Measurements from ENCODE around the gene RAD51.

DNA sequence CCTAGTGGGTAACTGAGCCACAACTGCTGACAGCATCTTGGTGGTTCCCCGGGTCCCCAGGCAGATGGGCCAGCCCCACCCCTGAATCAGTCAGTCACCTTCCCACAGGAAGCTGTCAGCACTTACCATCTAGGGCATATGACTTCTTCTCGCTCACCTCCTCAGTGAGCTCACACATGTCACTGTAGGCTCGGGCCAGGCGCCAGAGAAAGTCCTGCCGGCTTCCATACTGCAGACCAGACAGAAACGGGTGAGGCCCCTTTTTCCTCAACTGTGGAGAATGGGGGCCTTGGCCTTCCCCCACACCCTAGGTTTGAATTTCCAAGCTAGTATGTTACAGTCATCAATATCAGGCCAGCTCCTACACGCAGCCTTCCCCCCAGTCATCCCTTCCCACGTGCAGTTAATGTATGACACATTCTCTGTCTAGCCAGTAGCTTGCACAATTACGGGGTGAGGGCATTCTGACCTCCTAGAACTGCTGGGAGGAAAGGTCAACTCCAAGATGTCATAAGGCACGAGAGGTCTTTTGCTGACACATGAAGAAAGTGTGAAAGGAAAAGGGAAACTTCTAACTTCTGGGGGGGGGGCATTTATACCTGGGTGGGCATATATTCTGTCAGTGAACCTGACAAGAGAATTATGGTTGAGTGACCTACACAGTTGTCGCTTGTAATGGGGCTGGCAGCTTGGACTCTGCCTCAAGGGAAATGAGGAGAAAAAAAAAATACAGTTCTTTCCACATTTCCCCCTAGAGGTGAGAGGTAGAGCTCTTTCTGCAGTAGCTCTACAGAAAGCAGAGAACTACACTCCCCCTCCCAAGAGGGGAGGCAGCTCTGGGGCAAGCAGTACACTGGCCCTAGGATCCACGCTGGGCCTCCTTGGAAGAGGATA, 49.2 kb downstream of the RAD51 start:
- TF ChIP-seq, protein P1, sequence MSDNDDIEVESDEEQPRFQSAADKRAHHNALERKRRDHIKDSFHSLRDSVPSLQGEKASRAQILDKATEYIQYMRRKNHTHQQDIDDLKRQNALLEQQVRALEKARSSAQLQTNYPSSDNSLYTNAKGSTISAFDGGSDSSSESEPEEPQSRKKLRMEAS (IDR thresholded peaks at IDR 0.05; ENCODE audit: low read depth, low read length): peak; percentile 67
- no peak for TF ChIP-seq POLR2A (IDR thresholded peaks at IDR 0.05; ENCODE audit: extremely low read depth, insufficient read length)
